ENCODE measurements around the gene EXOC8.

Gene EXOC8

DNA sequence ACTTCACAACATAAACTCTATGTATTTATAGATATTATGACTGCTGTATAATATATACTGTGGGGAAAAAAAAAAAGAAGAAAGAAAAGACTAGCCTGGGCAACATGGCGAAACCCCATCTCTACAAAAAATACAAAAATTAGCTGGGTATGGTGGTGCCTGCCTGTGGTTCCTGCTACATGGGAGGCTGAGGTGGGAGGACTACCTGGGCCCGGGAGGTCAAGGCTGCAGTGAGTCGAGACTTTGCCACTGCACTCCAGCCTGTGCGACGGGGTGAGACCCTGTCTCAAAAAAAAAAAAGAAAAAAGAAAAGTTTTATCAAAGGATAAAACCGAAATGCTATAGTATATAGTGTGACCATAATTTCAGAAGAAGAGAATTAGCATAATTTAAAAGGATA, 2.7 kb downstream of the EXOC8 start:
- no peak for ATAC-seq
- Mint-ChIP-seq H3K4me1 (peaks cover 43% of the 10 kb centered on the region), H3K4me3 (peak overlapping the region; percentile 98), H3K27ac (no peak overlapping the region), H3K36me3 (peaks cover 64% of the 10 kb centered on the region), H3K9me3 (no peaks in the 10 kb centered on the region)
- DNase-seq (ENCODE audit: low spot score in 2 of 2) = no peak

DNA sequence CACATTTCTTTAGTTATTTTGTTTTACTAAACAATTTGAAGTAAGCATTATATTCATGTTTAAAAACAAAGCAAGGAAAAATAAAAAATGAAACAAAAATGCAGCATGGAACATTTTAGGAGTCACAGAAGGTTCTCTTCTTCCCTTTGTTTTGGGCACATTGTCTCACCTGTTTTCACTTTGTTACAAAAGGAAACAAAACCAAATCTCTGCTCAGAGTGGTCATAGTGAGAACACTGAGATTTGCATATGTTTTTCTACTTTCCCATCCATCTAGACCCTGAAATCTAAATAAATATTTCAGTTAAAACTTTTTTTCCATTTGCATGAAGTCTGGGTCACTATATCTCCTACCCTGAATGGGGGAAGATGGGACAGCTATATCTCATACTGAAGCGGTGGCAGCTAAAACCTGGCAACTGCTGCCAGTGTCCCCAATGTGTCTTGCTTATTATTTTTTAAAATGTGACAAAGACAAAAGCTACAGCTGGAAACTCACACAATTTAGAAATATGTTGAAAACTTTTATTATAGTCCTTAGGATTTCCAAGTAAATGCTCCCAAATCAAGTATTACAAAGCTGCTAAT, 3.5 kb downstream of the EXOC8 start:
- no peak for ATAC-seq
- Mint-ChIP-seq H3K27ac (no peak overlapping the region), H3K9me3 (no peaks in the 10 kb centered on the region), H3K4me3 (peak overlapping the region; percentile 98), H3K36me3 (peaks cover 64% of the 10 kb centered on the region), H3K4me1 (peaks cover 38% of the 10 kb centered on the region)
- DNase-seq (ENCODE audit: low spot score in 2 of 2) = no peak

DNA sequence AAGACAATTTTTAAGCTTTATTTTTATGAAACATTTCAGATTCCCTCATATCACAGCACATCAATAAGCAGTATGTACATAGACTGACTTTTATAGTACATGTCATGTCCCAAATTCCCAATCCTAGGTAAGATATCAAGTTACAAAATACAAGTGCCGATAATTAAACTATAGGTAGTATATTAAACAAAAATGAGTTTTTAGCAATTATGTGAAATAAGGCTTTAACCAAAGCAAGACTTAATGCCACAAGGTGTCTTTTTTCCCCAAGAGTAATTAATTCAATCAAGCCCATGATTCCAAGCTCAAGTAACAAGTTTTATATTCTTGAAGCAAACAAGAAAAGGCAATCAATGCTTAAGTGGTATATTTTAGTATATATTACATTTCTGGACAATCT, 4.9 kb downstream of the EXOC8 start:
- ATAC-seq = no peak
- H3K9me3 Mint-ChIP-seq = no peaks in the 10 kb centered on the region
- H3K27ac Mint-ChIP-seq = no peak overlapping the region
- no peak for DNase-seq (ENCODE audit: low spot score in 2 of 2)
- no peak overlapping the region for H3K4me3 Mint-ChIP-seq
- peaks cover 53% of the 10 kb centered on the region for H3K36me3 Mint-ChIP-seq
- peaks cover 28% of the 10 kb centered on the region for H3K4me1 Mint-ChIP-seq

DNA sequence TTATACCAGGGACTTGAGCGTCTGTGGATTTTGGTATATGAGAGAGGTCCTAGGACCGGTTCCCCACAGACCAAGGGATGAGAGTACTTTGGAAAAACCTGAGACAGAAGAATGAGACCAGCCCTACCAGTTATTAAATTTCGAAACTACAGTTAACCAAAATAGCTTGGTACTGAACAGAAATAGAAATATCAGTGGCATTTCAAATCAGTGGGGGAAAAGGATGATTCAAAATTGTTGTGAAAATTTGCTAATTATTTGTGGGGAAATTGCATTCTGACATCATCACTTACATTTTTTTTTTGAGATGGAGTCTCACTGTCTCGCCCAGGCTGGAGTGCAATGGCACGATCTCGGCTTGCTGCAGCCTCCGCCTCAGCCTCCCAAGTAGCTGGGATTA, 8.2 kb downstream of the EXOC8 start:
- Mint-ChIP-seq H3K4me3 (no peak overlapping the region), H3K27ac (no peak overlapping the region), H3K4me1 (peaks cover 7% of the 10 kb centered on the region), H3K36me3 (peaks cover 31% of the 10 kb centered on the region), H3K9me3 (no peaks in the 10 kb centered on the region)
- ATAC-seq (no peak), DNase-seq (ENCODE audit: low spot score in 2 of 2) (no peak)

DNA sequence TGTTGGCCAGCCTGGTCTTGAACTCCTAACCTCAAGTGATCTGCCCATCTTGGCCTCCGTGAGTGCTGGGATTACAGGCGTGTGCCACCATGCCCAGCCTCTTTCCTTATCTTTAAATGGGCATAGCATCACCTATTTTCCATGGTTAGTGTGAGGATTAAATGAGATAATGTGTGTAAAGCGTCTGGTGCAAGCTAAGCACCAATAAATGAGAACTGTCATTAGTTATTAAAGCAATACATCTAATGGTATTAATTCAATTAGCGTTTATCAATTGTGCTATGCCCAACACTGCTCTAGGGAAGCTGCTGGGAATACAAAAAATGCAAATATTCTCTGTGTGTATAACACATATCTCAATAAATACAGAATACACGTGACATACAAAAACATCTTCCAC, 10.0 kb downstream of the EXOC8 start:
- Mint-ChIP-seq H3K27ac (no peak overlapping the region), H3K36me3 (peaks cover 13% of the 10 kb centered on the region), H3K9me3 (no peaks in the 10 kb centered on the region), H3K4me3 (no peak overlapping the region), H3K4me1 (peaks cover 7% of the 10 kb centered on the region)
- DNase-seq (ENCODE audit: low spot score in 2 of 2) (no peak), ATAC-seq (no peak)

DNA sequence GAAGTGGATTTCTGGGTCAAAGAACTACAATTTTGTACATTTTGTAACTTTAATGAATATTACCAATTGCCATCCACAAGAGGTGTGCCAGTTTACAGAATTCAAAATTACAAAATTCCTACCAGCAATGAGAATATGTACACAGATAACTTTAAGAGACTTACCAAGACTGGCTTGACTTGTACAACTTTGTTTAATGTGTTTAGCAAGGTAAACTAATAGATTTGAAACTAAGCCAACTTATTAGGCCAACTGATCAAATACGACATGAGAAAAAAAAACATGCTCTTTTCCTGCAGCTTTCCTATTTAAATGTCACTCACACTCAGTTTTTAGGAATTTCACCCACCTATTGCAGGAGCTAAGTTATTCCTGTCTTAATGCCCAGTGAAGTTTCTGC, 11.4 kb downstream of the EXOC8 start:
- no peak for ATAC-seq
- no peak overlapping the region for H3K27ac Mint-ChIP-seq
- no peaks in the 10 kb centered on the region for H3K9me3 Mint-ChIP-seq
- no peak overlapping the region for H3K4me3 Mint-ChIP-seq
- H3K4me1 Mint-ChIP-seq = no peaks in the 10 kb centered on the region
- no peak for DNase-seq (ENCODE audit: low spot score in 2 of 2)
- no peaks in the 10 kb centered on the region for H3K36me3 Mint-ChIP-seq

DNA sequence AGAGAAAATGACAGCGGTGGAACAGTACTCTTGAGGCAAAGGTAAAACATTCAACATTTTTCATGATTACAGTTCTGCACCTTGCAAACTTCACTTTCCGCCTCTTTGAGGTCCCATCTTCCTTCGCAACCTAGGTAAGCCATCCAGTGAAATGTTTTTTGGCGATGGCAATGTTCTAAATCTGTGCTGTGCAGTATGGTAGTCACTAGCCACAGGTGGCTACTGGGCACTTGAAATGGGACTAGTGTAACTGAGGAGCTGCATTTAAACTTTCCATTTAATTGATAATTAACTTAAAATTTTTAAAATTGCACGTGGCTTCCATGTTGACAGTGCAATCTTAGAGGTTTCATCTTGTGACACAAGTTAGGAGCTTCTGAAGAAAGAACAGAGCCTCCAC, 13.0 kb downstream of the EXOC8 start:
- Mint-ChIP-seq H3K36me3 (no peaks in the 10 kb centered on the region), H3K27ac (no peak overlapping the region), H3K4me1 (no peaks in the 10 kb centered on the region), H3K9me3 (no peaks in the 10 kb centered on the region), H3K4me3 (no peak overlapping the region)
- DNase-seq (ENCODE audit: low spot score in 2 of 2) (no peak), ATAC-seq (no peak)

DNA sequence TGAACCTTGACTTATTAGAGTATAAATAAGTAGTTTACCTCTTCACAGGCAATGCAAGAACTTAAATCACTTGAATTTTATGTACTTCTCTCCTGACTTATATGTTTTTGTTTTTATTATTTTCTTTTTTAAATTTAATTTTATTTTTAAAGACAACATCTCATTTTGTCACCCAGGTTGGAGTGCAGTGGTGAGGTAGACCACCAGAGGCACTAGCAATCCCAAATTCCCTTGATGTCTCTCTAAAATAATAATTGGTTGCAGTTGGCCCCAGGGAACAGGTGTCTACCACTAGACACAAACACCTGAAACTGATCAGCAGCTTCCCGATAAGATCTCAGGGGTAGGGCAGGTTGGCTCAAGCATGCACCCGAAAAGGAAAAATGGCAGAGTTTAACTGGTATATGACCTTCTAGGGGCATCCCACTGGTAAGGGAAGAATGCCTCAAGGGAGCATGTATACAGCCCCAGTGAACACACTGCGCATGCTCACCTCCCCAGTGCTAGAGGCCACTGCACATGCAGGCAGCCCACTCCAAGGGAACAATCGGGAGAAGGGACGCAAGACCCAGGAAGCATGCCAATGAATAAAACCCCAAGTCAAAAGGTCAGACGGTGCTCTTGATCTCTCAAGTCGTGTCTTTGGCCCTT, 14.6 kb downstream of the EXOC8 start:
- Mint-ChIP-seq H3K4me3 (no peak overlapping the region), H3K36me3 (no peaks in the 10 kb centered on the region), H3K9me3 (no peaks in the 10 kb centered on the region), H3K27ac (no peak overlapping the region), H3K4me1 (no peaks in the 10 kb centered on the region)
- DNase-seq (ENCODE audit: low spot score in 2 of 2) (no peak), ATAC-seq (no peak)

DNA sequence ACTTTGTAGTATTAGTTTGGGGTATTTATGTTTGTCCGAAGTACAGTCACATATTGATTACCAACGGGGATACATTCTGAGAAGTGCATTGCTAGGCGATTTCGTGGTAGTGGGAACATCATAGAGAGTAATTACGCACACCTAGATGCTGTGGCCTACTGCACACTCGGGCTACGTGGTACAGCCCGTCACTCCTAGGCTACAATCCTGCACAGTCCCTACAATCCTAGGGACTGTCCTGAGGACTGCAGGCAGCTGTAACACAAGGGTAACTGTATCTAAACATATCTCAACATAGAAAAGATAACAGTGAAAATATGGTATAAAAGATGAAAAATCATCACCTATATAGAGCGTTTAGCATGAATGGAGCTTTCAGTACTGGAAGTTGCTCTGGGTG, 18.6 kb downstream of the EXOC8 start:
- no peaks in the 10 kb centered on the region for H3K36me3 Mint-ChIP-seq
- ATAC-seq (no peak), DNase-seq (ENCODE audit: low spot score in 2 of 2) (no peak)
- no peak overlapping the region for H3K27ac Mint-ChIP-seq
- H3K9me3 Mint-ChIP-seq = no peaks in the 10 kb centered on the region
- H3K4me3 Mint-ChIP-seq = no peak overlapping the region
- H3K4me1 Mint-ChIP-seq = peaks cover 6% of the 10 kb centered on the region

DNA sequence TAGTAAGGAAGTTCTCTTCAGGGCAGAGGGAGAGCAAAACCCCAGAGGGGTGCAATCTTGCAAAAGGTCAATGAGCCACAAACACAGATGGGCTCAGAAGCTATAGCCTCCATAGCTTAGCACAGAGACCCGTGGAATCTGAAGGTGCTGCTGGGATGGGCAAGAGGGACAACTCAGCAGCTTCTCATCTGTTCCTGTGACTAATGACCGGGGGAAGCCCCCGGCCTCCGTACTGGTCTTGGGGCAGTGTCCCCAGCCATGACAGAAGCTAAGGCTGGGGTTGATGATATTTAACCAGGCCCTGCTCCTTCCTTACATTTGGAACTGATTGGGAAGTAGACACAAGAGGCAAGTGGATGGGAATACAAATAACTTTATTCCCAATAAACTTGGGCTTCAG, 19.1 kb downstream of the EXOC8 start:
- Mint-ChIP-seq H3K9me3 (no peaks in the 10 kb centered on the region), H3K4me3 (no peak overlapping the region), H3K27ac (no peak overlapping the region), H3K4me1 (peaks cover 6% of the 10 kb centered on the region), H3K36me3 (no peaks in the 10 kb centered on the region)
- no peak for ATAC-seq
- DNase-seq (ENCODE audit: low spot score in 2 of 2) = no peak

DNA sequence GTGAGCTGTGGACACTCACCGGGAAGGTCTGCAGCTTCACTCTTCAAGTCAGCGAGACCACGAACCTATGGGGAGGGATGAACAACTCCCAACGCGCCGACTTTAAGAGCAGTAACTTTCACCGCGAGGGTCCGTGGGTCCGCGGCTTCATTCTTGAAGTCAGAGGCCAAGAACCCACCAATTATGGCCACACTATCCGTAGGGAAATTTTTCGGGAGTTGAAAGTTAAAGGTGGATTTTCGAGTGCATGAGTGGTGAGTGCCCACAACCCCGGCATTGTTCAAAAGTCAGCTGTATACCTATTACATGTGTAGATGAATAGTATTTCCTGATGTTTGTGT, 19.7 kb downstream of the EXOC8 start:
- Mint-ChIP-seq H3K36me3 (no peaks in the 10 kb centered on the region), H3K27ac (no peak overlapping the region), H3K4me3 (no peak overlapping the region), H3K9me3 (no peaks in the 10 kb centered on the region), H3K4me1 (peaks cover 6% of the 10 kb centered on the region)
- no peak for DNase-seq (ENCODE audit: low spot score in 2 of 2)
- ATAC-seq = no peak

DNA sequence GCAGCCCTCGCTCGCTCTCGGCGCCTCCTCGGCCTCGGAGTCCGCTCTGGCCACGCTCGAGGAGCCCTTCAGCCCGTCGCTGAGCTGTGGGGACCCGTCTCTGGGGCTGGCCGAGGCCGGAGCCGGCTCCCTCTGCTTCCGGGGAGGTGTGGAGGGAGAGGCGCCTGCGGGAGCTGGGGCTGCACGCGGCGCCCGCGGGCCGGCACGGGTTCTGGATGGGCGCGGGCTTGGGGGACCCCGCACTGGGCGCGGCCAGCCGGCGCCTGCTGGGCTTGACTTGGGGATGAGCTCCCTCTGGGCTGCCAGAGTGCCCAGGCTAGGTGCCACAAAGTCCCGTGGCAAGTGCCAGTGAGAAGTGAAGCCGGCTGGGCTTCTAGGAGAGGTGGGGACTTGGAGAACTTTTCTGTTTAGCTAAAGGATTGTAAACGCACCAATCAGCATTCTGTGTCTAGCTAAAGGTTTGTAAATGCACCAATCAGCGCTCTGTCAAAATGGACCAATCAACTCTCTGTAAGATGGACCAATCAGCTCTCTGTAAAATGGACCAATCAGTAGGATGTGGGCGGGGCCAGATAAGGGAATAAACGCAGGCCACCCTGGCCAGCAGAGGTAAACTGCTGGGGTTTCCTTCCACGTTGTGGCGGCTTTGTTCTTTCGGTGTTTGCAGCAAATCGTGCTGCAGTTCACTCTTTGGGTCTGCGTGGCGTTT, 20.2 kb downstream of the EXOC8 start:
- DNase-seq (ENCODE audit: low spot score in 2 of 2) (no peak), ATAC-seq (no peak)
- no peaks in the 10 kb centered on the region for H3K36me3 Mint-ChIP-seq
- H3K4me1 Mint-ChIP-seq = peaks cover 6% of the 10 kb centered on the region
- H3K4me3 Mint-ChIP-seq = no peak overlapping the region
- H3K27ac Mint-ChIP-seq = no peak overlapping the region
- no peaks in the 10 kb centered on the region for H3K9me3 Mint-ChIP-seq

DNA sequence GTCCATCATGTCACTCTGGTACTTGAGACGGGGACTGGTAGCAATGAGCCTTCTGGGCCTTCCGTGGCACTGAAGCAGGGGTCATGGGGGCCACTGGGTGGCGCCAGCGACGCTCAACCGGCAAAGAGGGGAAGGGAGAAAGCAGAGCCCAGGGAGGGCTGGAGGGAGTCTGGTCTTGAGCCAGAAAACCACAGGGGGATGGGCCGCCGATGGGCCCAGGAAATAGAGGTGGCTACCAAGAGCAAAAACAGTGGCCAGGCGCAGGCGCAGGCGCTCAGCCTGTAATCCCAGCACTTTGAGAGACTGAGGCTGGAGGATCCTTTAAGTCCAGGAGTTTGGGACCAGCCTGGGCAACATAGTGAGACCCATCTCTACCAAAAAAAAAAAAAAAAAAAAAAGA, 21.8 kb downstream of the EXOC8 start:
- no peak overlapping the region for H3K4me3 Mint-ChIP-seq

DNA sequence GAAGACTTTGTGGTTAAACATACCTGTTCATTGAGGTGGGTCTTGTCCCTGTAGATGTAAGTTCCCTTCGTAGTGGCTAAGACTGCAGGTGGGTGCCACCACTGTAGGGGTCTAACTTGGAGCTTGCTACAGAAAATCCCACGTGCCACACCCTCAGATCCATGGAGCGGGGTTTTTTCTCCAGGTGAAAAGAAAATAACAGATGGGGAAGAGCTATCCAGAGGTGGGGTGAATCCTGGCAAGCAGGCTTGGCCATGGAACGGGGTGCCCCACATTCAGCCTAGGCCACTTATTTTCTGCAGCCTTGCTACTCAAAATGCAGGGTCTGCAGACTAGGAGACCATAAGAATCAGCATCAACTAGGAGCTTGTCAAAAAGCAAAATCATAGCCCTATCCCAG, 24.0 kb downstream of the EXOC8 start:
- Mint-ChIP-seq H3K4me1 (peaks cover 6% of the 10 kb centered on the region), H3K27ac (no peak overlapping the region), H3K9me3 (no peaks in the 10 kb centered on the region), H3K36me3 (no peaks in the 10 kb centered on the region), H3K4me3 (no peak overlapping the region)
- ATAC-seq = no peak
- no peak for DNase-seq (ENCODE audit: low spot score in 2 of 2)

More for the DNA sequence above, 21.8 kb downstream of the EXOC8 start:
- Mint-ChIP-seq H3K27ac (no peak overlapping the region), H3K9me3 (no peaks in the 10 kb centered on the region), H3K36me3 (no peaks in the 10 kb centered on the region), H3K4me1 (peaks cover 6% of the 10 kb centered on the region)
- ATAC-seq = peak; percentile 83
- peak in 1 of 2 donors; percentile 65 for DNase-seq (ENCODE audit: low spot score in 2 of 2)

DNA sequence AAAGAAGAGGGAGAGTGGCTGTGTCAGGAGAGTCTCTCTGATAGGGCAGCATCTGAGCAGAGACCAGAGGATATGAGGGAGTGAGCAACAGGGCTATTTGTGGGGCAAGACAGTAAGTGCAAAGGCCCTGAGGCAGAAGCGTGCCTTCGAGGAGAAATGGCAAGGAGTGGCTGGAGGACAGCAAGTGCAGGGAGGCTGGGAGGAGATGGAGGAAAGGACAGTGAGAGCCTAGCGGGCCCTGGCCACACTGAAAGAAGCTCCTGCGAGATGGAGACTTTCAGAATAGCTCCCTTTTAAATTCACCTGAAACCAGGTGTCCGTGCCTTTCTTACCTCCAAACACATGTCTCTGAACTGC, 25.2 kb downstream of the EXOC8 start:
- H3K9me3 Mint-ChIP-seq = no peaks in the 10 kb centered on the region
- H3K27ac Mint-ChIP-seq = no peak overlapping the region
- no peak for ATAC-seq
- peaks cover 6% of the 10 kb centered on the region for H3K4me1 Mint-ChIP-seq
- H3K36me3 Mint-ChIP-seq = no peaks in the 10 kb centered on the region
- no peak for DNase-seq (ENCODE audit: low spot score in 2 of 2)
- H3K4me3 Mint-ChIP-seq = no peak overlapping the region

DNA sequence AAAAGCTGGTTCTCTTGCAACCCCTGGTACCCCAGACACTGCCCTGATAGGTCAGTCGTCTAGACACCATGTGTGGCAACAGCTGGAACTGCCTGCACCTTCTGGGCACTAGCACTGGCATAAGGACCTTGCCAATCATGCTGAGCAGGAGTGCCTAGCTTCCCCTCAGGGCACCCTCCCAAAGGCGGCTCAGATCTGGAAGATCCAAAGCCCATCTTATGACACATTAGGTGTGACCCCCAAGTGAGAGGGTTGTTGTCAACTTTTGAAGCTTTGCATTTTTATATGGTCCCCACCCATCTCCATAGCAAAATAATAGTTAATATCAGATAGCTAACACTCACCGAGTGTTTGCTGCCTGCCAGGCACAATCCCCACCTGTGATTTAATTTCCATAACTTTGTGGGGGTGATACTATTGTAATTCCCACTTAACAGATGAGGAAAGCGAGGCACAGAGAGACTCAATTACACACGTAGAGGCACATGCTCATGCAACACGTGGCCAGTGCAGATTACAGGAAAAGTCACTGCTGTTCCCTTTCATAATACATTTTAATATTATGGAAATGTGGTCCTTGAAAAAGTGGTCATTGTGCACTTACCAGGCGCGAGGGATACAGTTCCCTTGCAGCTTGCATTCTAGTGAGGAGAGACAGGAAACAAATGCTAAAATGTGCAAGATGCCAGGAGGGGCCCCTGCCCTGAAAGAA, 25.8 kb downstream of the EXOC8 start:
- H3K36me3 Mint-ChIP-seq = no peaks in the 10 kb centered on the region
- DNase-seq (ENCODE audit: low spot score in 2 of 2) = no peak
- H3K4me3 Mint-ChIP-seq = no peak overlapping the region
- H3K27ac Mint-ChIP-seq = no peak overlapping the region
- H3K9me3 Mint-ChIP-seq = no peaks in the 10 kb centered on the region
- ATAC-seq = no peak
- H3K4me1 Mint-ChIP-seq = peaks cover 6% of the 10 kb centered on the region
